HepG2 (cell line): Measurements from ENCODE around the gene CD96. TPM values are rescaled to one million over a fixed set of nuclear protein-coding genes. Genes with fewer than 3 reads are reported as not detected.

Source experiments
- AGO2 ChIP-seq: fragments of 200-400 bp; formaldehyde crosslinking; optimal IDR thresholded peaks from 2 replicates; pipeline ENCODE3; 2017; ENCODE audit warnings: mild to moderate bottlenecking, low read depth, low read length, moderate library complexity
- ATM ChIP-seq: fragments of 450-650 bp; IDR thresholded peaks from 2 replicates; pipeline ENCODE4 v1.7.1; 2017; ENCODE audit warnings: mild to moderate bottlenecking, borderline replicate concordance
- CENPX ChIP-seq: sonication (generic); formaldehyde crosslinking; IDR thresholded peaks from 2 replicates; pipeline ENCODE4 v1.9.0; 2021; ENCODE audit warnings: mild to moderate bottlenecking, missing genetic modification reagents, moderate library complexity
- ELF1 ChIP-seq: sonication (generic); formaldehyde crosslinking; IDR thresholded peaks from 2 replicates; pipeline ENCODE4 v1.4.0; 2020; ENCODE audit warnings: missing genetic modification reagents
- FOXK1 ChIP-seq: sonication (generic); formaldehyde crosslinking; IDR thresholded peaks from 2 replicates; pipeline ENCODE4 v1.4.0; 2020; ENCODE audit warnings: low read depth, missing genetic modification reagents, borderline replicate concordance
- HOXA9 ChIP-seq: sonication (generic); formaldehyde crosslinking; IDR thresholded peaks from 2 replicates; pipeline ENCODE4 v1.8.1; 2022; ENCODE audit warnings: missing genetic modification reagents, mild to moderate bottlenecking, moderate library complexity, borderline replicate concordance
- KMT2A ChIP-seq: sonication (generic); formaldehyde crosslinking; IDR thresholded peaks from 2 replicates; pipeline ENCODE4 v1.4.0; 2020; ENCODE audit warnings: missing genetic modification reagents
- NCOR1 ChIP-seq: fragments of 200-600 bp; sonication (generic); IDR thresholded peaks from 2 replicates; pipeline ENCODE4 v1.7.0; 2017; ENCODE audit warnings: antibody characterized with exemption, low read length, borderline replicate concordance
- NFE2L2 ChIP-seq: fragments of 150-350 bp; IDR thresholded peaks from 2 replicates; pipeline ENCODE4 v1.6.1; 2014; ENCODE audit warnings: low read length
- NFYC ChIP-seq: IDR thresholded peaks from 2 replicates; pipeline ENCODE4 v1.6.1; 2016; ENCODE audit warnings: missing genetic modification reagents, missing compliant biosample characterization
- PHF20 ChIP-seq: sonication (generic); formaldehyde crosslinking; IDR thresholded peaks from 2 replicates; pipeline ENCODE4 v1.5.0; 2020; ENCODE audit warnings: mild to moderate bottlenecking, missing genetic modification reagents
- POGZ ChIP-seq: sonication (generic); formaldehyde crosslinking; IDR thresholded peaks from 2 replicates; pipeline ENCODE4 v1.4.0; 2020; ENCODE audit warnings: mild to moderate bottlenecking, missing genetic modification reagents
- RAD51 ChIP-seq: fragments of 450-650 bp; IDR thresholded peaks from 2 replicates; pipeline ENCODE4 v1.6.1; 2016; ENCODE audit warnings: borderline replicate concordance
- RXRB ChIP-seq: IDR thresholded peaks from 2 replicates; pipeline ENCODE4 v1.6.1; 2016; ENCODE audit warnings: borderline replicate concordance, missing genetic modification reagents, missing compliant biosample characterization
- SOX6 ChIP-seq, 2 experiments: fragments of 450-650 bp in 1 of 2; sonication (generic) in 1 of 2; formaldehyde crosslinking in 1 of 2; IDR thresholded peaks; 2 replicates each; pipeline versions ENCODE4 v1.4.0 to v1.6.1; 2017 to 2020; ENCODE audit warnings: antibody characterized with exemption in 1 of 2, mild to moderate bottlenecking in 1 of 2, missing genetic modification reagents in 1 of 2
- SUZ12 ChIP-seq: fragments of 150-350 bp; IDR thresholded peaks from 2 replicates; pipeline ENCODE4 v1.6.1; 2014; ENCODE audit warnings: low read depth, low read length
- YY1 ChIP-seq: IDR thresholded peaks from 2 replicates; pipeline ENCODE4 v1.6.1; 2011; ENCODE audit warnings: low read length, low read depth, moderate library complexity, mild to moderate bottlenecking; ENCODE audit not compliant: insufficient read depth, insufficient replicate concordance
- ZBTB42 ChIP-seq: sonication (generic); formaldehyde crosslinking; IDR thresholded peaks from 2 replicates; pipeline ENCODE4 v1.5.0; 2020; ENCODE audit warnings: mild to moderate bottlenecking, missing genetic modification reagents
- ZNF205 ChIP-seq: IDR thresholded peaks from 2 replicates; pipeline ENCODE4 v1.6.1; 2018; ENCODE audit warnings: missing biosample characterization, missing genetic modification reagents
- ZNF331 ChIP-seq: sonication (generic); formaldehyde crosslinking; IDR thresholded peaks from 2 replicates; pipeline ENCODE4 v1.4.0; 2020; ENCODE audit warnings: missing genetic modification reagents
- ZNF335 ChIP-seq: sonication (generic); formaldehyde crosslinking; IDR thresholded peaks from 2 replicates; pipeline ENCODE4 v1.4.0; 2020; ENCODE audit warnings: missing genetic modification reagents
- ZNF430 ChIP-seq: sonication (generic); formaldehyde crosslinking; IDR thresholded peaks from 2 replicates; pipeline ENCODE4 v1.9.0; 2021; ENCODE audit warnings: mild to moderate bottlenecking, missing genetic modification reagents
- ZNF556 ChIP-seq: sonication (generic); formaldehyde crosslinking; IDR thresholded peaks from 2 replicates; pipeline ENCODE4 v1.4.0; 2020; ENCODE audit warnings: mild to moderate bottlenecking, missing genetic modification reagents, borderline replicate concordance
- polyA plus RNA-seq, 8 experiments: library from polyadenylated mRNA; depleted of rRNA in 3 of 8; stranded (reverse) in 7 of 8; unstranded in 1 of 8; fragments of >200 nt; fragmentation: Illumina TruSeq in 4 of 8; extraction: Trizol in 4 of 8; gene quantifications; 2 replicates each; pipeline versions ENCODE4 v1.2.1 to v1.2.3, GENCODE V29; 2011 to 2016; ENCODE audit warnings: low read depth in 4 of 8, missing spikeins in 1 of 8, mixed read lengths in 1 of 8; ENCODE audit not compliant: insufficient read depth in 1 of 8
- total RNA-seq, 5 experiments: library from RNA; depleted of rRNA; stranded (reverse); fragments of >200 nt; fragmentation: Illumina TruSeq; extraction: Trizol; gene quantifications; 2 replicates each; pipeline ENCODE4 v1.2.3, GENCODE V29; 2016; ENCODE audit warnings: low read depth in 1 of 5
- TF ChIP-seq, protein P1 (sequence below): IDR thresholded peaks from 2 replicates; pipeline ENCODE4 v1.6.1; 2016
- TF ChIP-seq, protein P2 (sequence below): sonication (generic); formaldehyde crosslinking; IDR thresholded peaks from 2 replicates; pipeline ENCODE4 v1.4.0; 2020; ENCODE audit warnings: missing genetic modification reagents
- TF ChIP-seq, protein P3 (sequence below): IDR thresholded peaks from 2 replicates; pipeline ENCODE4 v1.6.1; 2012; ENCODE audit warnings: low read depth, low read length, improper control_type of control experiment

CD96 gene
- total and polyA plus RNA-seq, 2 of the 13 experiments (the other 11 are each of a cell fraction or from before 2014, with no cell fraction given), result not detected

DNA sequence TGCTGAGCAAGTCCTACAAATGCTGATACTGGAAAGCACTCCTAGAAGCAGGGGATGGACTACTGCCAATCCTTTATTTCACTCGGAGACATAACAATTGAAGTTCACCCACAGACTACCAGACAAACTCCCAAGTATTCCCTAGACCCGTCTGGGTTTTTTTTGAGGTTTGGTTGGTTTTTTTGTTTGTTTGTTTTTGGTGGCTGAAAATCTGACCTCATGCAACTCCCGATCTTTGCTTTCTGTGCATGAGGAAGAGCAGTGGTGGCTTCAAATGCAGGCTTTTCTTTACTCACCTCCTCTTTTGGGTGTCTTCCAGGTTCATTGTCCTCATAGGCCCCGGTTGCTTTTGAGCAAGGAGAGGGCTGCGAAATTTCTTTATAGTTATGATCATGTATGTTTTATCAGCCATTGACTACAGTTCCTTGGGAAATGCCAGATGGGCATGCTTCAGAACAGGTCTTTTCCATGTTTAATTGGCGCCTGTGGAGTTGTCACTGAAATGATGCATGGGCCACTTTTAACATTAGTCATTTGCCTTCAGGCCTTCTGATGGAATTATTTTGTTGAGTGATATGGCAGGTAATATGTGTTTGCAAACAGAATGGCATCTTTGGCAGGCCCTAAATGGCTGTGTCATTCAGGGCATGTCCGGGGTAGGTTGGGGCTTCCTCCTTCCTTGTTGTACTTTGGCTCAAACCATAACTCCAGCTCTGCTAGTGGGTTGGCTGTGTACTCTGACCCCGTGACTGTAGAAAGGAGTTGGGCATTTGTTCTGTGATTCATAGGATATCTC, 134.4 kb downstream of the CD96 start (continued):
- TF ChIP-seq, protein P1, sequence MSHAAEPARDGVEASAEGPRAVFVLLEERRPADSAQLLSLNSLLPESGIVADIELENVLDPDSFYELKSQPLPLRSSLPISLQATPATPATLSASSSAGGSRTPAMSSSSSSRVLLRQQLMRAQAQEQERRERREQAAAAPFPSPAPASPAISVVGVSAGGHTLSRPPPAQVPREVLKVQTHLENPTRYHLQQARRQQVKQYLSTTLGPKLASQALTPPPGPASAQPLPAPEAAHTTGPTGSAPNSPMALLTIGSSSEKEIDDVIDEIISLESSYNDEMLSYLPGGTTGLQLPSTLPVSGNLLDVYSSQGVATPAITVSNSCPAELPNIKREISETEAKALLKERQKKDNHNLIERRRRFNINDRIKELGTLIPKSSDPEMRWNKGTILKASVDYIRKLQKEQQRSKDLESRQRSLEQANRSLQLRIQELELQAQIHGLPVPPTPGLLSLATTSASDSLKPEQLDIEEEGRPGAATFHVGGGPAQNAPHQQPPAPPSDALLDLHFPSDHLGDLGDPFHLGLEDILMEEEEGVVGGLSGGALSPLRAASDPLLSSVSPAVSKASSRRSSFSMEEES (CRISPR knock-in tag), result peak; percentile 50; the same call in 1 of the 2 replicates
- TF ChIP-seq NFYC, result no peak
- TF ChIP-seq ZNF335, result no peak
- TF ChIP-seq, protein P2, sequence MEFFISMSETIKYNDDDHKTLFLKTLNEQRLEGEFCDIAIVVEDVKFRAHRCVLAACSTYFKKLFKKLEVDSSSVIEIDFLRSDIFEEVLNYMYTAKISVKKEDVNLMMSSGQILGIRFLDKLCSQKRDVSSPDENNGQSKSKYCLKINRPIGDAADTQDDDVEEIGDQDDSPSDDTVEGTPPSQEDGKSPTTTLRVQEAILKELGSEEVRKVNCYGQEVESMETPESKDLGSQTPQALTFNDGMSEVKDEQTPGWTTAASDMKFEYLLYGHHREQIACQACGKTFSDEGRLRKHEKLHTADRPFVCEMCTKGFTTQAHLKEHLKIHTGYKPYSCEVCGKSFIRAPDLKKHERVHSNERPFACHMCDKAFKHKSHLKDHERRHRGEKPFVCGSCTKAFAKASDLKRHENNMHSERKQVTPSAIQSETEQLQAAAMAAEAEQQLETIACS, result no peak
- TF ChIP-seq, protein P3, sequence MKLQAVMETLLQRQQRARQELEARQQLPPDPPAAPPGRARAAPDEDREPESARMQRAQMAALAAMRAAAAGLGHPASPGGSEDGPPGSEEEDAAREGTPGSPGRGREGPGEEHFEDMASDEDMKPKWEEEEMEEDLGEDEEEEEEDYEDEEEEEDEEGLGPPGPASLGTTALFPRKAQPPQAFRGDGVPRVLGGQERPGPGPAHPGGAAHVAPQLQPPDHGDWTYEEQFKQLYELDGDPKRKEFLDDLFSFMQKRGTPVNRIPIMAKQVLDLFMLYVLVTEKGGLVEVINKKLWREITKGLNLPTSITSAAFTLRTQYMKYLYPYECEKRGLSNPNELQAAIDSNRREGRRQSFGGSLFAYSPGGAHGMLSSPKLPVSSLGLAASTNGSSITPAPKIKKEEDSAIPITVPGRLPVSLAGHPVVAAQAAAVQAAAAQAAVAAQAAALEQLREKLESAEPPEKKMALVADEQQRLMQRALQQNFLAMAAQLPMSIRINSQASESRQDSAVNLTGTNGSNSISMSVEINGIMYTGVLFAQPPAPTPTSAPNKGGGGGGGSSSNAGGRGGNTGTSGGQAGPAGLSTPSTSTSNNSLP, result no peak
- TF ChIP-seq KMT2A, result no peak
- TF ChIP-seq NFE2L2, result peak; percentile 59; the same call in 1 of the 2 replicates
- no peak for TF ChIP-seq ZBTB42
- TF ChIP-seq YY1, result no peak
- peak; percentile 67 for TF ChIP-seq POGZ (CRISPR knock-in tag)
- peak; percentile 55; the same call in 1 of the 2 replicates for TF ChIP-seq ELF1 (CRISPR knock-in tag)
- 0 out of 2 replicates have a peak, but pooled peaks have one; percentile 15 for TF ChIP-seq RXRB (CRISPR knock-in tag)
- no peak for TF ChIP-seq SUZ12
- no peak for TF ChIP-seq ATM
- TF ChIP-seq RAD51, result no peak
- no peak for TF ChIP-seq CENPX (CRISPR knock-in tag)
- 0 out of 2 replicates have a peak, but pooled peaks have one; percentile 35 for TF ChIP-seq NCOR1
- no peak for TF ChIP-seq AGO2
- 0 out of 2 replicates have a peak, but pooled peaks have one; percentile 22 for TF ChIP-seq ZNF331 (CRISPR knock-in tag)
- no peak for TF ChIP-seq HOXA9 (CRISPR knock-in tag)
- TF ChIP-seq SOX6 (IDR thresholded peaks at IDR 0.05), result no peak
- peak; percentile 33; the same call in 1 of the 2 replicates for TF ChIP-seq SOX6 (CRISPR knock-in tag; IDR thresholded peaks at IDR 0.05)
- no peak for TF ChIP-seq ZNF205 (CRISPR knock-in tag)
- 0 out of 2 replicates have a peak, but pooled peaks have one; percentile 16 for TF ChIP-seq FOXK1 (CRISPR knock-in tag)
- no peak for TF ChIP-seq ZNF556
- 0 out of 2 replicates have a peak, but pooled peaks have one; percentile 33 for TF ChIP-seq PHF20 (CRISPR knock-in tag)
- TF ChIP-seq ZNF430, result no peak
